22Rv1 (cell line): ENCODE measurements around the gene MAP3K9.

Source experiments
- H3K27ac ChIP-seq: fragments of 450-650 bp; 2 replicates; pipeline ENCODE4 v1.5.1; 2017
- ZFX ChIP-seq: fragments of 450-650 bp; IDR thresholded peaks from 2 replicates; pipeline ENCODE4 v1.6.1; 2017; ENCODE audit warnings: antibody characterized with exemption, borderline replicate concordance
- TF ChIP-seq, protein P1 (sequence below): fragments of 450-650 bp; IDR thresholded peaks from 2 replicates; pipeline ENCODE4 v1.5.1; 2017; ENCODE audit warnings: mild to moderate bottlenecking

The MAP3K9 gene

DNA sequence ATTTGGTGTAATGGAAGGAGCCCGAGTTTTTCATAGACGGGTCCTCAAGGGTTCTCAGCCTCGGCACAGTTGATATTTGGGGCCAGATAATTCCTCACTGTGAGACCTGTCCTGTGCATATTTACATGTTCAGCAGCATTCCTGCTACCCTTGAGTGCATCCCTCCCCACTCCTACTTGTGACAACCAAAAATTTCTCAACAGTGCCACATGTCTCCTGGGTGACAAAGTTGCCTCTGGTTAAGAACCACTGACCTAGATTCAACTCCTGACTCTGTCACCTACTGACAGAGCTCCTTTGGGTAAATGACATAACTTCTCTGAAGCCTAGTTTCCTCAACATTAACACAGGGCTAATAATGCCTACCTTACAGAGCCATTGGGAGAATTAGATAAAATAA lies 107.2 kb downstream of the MAP3K9 start:
- TF ChIP-seq, protein P1, sequence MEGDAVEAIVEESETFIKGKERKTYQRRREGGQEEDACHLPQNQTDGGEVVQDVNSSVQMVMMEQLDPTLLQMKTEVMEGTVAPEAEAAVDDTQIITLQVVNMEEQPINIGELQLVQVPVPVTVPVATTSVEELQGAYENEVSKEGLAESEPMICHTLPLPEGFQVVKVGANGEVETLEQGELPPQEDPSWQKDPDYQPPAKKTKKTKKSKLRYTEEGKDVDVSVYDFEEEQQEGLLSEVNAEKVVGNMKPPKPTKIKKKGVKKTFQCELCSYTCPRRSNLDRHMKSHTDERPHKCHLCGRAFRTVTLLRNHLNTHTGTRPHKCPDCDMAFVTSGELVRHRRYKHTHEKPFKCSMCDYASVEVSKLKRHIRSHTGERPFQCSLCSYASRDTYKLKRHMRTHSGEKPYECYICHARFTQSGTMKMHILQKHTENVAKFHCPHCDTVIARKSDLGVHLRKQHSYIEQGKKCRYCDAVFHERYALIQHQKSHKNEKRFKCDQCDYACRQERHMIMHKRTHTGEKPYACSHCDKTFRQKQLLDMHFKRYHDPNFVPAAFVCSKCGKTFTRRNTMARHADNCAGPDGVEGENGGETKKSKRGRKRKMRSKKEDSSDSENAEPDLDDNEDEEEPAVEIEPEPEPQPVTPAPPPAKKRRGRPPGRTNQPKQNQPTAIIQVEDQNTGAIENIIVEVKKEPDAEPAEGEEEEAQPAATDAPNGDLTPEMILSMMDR = no peak
- no peak for TF ChIP-seq ZFX
- no peak overlapping the region for H3K27ac ChIP-seq

DNA sequence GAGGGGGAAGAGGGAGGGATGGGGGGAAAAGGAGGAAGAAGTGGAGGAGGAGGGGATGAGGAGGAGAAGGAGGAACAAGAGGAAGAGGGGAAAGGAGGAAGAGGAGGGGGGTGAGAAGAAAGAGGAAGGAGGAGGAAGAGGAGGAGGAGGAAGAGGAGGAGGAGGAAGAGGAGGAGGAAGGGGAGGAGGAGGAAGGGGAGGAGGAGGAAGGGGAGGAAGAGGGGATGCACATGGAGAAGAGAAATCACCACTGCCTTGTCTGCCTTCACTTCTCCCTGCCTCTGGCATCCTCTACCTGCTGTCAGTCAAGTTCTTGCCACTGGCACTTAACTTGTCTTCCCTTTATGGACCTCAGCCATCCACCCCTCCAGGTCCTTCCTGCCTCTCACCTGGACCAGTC lies 107.7 kb downstream of the MAP3K9 start:
- no peak overlapping the region for H3K27ac ChIP-seq
- TF ChIP-seq ZFX = no peak
- TF ChIP-seq, protein P1 = no peak

DNA sequence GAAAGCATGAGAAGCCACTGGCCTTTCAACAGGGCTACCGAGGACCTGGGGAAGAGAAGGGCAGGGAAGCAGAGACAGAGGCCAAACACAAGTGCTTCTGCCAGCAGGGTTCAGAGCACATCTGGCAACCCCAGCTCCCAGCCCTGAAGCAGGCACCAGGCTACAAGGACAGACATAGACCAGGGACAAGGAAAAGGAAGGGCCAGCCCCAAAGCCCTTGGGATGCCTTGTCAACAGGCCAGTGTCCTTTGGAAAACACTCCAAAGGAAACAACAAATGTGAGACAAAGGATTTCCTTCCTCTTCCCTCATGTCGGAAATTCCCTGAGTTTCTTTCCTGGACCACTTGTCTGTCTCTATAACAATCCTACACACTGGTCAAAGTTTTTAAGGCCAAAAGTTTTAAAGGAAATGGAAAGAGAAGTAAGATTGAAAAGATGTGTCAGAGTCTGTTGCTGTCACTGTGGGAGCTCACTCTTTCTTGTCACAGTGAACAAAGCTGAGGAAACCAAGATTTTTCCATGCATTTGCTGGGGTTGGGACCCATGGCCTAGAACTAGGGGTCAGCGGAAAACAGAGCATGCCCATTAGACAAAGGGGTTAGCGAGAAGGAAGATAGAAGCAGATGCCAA lies 108.2 kb downstream of the MAP3K9 start:
- no peak overlapping the region for H3K27ac ChIP-seq
- no peak for TF ChIP-seq ZFX
- TF ChIP-seq, protein P1 = no peak

DNA sequence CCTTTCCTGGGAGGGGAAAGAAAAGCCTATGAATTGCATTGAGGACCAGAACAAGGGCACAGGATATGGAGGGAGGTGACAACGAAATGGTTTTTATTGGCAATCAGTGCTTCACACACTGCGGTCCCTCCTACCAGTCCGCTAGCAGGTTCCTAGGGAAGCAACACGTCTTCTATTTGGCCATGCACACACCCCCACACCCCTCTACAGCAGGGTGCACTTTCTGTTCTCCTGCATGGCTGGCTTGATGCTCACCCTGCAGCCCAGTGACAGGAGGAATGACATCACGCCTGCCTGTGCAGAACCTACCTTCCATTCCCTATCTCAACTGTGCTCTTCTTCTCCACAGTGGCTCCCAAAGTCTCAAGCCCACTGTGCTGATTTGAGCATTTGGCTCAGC lies 109.7 kb downstream of the MAP3K9 start:
- TF ChIP-seq ZFX = no peak
- TF ChIP-seq, protein P1 = no peak
- H3K27ac ChIP-seq = no peak overlapping the region

DNA sequence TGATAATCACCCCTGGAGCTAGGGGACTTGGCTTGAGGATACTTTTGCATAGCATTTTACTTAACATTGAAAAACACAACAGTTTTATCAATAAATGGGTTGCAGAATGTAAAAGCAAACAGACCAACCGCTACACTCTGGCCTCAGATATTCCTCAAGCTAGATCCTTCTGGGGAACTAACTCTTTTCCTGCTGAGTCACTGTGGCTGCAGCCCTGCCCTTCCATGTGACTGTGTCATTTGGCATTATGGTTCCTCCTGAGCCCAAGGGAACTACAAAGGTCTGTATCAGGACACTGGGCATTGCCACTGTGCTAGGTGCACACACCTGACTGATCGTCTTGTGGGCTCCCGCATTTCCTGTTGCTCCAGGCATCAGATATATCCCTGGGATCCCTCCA lies 111.0 kb downstream of the MAP3K9 start:
- TF ChIP-seq, protein P1 = no peak
- no peak for TF ChIP-seq ZFX
- no peak overlapping the region for H3K27ac ChIP-seq

DNA sequence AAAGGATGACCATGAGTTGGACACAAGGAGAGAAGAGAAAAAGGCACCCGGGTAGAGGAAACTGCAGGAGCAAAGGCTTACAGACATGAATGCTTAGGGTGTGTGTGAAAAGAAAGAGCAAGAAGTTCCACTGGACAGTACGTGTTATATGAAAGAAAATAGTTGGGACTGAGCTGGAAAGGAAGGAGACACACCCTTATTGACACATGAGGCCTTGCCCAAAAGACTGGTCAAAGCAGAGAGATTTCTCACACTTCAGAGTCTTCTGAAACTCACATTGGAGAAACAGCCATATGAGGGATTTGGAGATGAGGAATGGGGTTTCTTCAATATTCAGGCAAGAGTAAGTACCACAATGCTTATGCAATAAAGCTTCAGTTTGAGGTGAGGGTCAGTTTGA lies 111.6 kb downstream of the MAP3K9 start:
- H3K27ac ChIP-seq = no peak overlapping the region
- TF ChIP-seq, protein P1 = no peak
- TF ChIP-seq ZFX = no peak

DNA sequence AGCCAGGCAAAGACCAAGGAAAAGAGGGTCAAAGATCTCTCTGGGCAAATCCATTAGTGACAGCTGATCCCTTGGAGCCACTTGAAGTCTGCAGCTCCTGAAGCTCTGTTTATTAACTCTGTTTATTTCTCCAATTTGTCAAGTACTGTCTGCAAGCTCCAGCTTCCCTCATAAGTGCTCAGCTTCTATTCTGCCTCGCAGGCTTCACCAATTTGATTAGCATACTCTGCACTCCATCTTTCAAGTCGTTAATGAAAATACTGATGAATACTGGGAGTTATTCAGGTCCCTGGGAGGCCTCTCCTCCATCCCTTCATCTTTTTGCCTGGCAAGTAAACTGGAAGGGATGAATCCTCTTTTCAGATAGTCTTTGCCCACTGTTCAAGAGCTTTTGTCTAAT lies 113.3 kb downstream of the MAP3K9 start:
- TF ChIP-seq ZFX = no peak
- TF ChIP-seq, protein P1 = no peak
- no peak overlapping the region for H3K27ac ChIP-seq
